Trophoblast cell (in vitro differentiated cells and primary cell): Measurements from ENCODE around the gene TLN1.

Experiments
- DNase-seq, 2 donors: peaks; one replicate each; pipeline ENCODE4 v3.0.0-alpha.2; 2016
- H2AFZ ChIP-seq: 2 replicates; pipeline ENCODE4 v1.6.1; 2013; ENCODE audit warnings: low read length, moderate library complexity, mild to moderate bottlenecking; ENCODE audit not compliant: insufficient read depth, poor library complexity
- H2AK5ac ChIP-seq: 2 replicates; pipeline ENCODE4 v1.6.1; 2013; ENCODE audit warnings: mild to moderate bottlenecking, low read length
- H2BK120ac ChIP-seq: 2 replicates; pipeline ENCODE4 v1.6.1; 2013; ENCODE audit warnings: low read length, mild to moderate bottlenecking, moderate library complexity; ENCODE audit not compliant: insufficient read depth, poor library complexity
- H2BK12ac ChIP-seq: 2 replicates; pipeline ENCODE4 v1.6.1; 2013; ENCODE audit warnings: mild to moderate bottlenecking, low read length, moderate library complexity
- H2BK5ac ChIP-seq: 2 replicates; pipeline ENCODE4 v1.6.1; 2013; ENCODE audit warnings: low read length, low read depth, moderate library complexity, mild to moderate bottlenecking; ENCODE audit not compliant: poor library complexity
- H3K14ac ChIP-seq: 2 replicates; pipeline ENCODE4 v1.6.1; 2013; ENCODE audit warnings: mild to moderate bottlenecking, low read length
- H3K18ac ChIP-seq: 2 replicates; pipeline ENCODE4 v1.6.1; 2013; ENCODE audit warnings: mild to moderate bottlenecking, low read length
- H3K23ac ChIP-seq: 2 replicates; pipeline ENCODE4 v1.6.1; 2013; ENCODE audit warnings: low read length
- H3K27ac ChIP-seq: 2 replicates; pipeline ENCODE4 v1.5.1; 2013; ENCODE audit warnings: low read depth, mild to moderate bottlenecking, inconsistent platforms, low read length, moderate library complexity
- H3K27me3 ChIP-seq: 2 replicates; pipeline ENCODE4 v1.6.1; 2013; ENCODE audit warnings: inconsistent platforms, mild to moderate bottlenecking, low read length, moderate library complexity; ENCODE audit not compliant: insufficient read depth
- H3K36me3 ChIP-seq, 2 experiments: 1 replicate in 1 of 2; 2 replicates in 1 of 2; pipeline ENCODE4 v1.6.1; 2013; ENCODE audit warnings: low read length in 2 of 2, mild to moderate bottlenecking in 2 of 2, moderate library complexity in 1 of 2; ENCODE audit not compliant: insufficient read depth in 2 of 2, control insufficient read depth in 1 of 2
- H3K4ac ChIP-seq: 2 replicates; pipeline ENCODE4 v1.6.1; 2013; ENCODE audit warnings: low read depth, mild to moderate bottlenecking, low read length, moderate library complexity
- H3K4me1 ChIP-seq, 2 experiments: 1 replicate in 1 of 2; 2 replicates in 1 of 2; pipeline ENCODE4 v1.6.1; 2013; ENCODE audit warnings: low read length in 2 of 2, mild to moderate bottlenecking in 2 of 2, moderate library complexity in 1 of 2; ENCODE audit not compliant: insufficient read depth in 2 of 2, control insufficient read depth in 1 of 2
- H3K4me2 ChIP-seq: 2 replicates; pipeline ENCODE4 v1.6.1; 2013; ENCODE audit warnings: inconsistent platforms, mild to moderate bottlenecking, low read length, moderate library complexity
- H3K4me3 ChIP-seq: 2 replicates; pipeline ENCODE4 v1.5.1; 2013; ENCODE audit warnings: mild to moderate bottlenecking, low read depth, low read length, inconsistent platforms
- H3K79me1 ChIP-seq: one replicate; pipeline ENCODE4 v1.6.1; 2013; ENCODE audit warnings: low read length
- H3K79me2 ChIP-seq: 2 replicates; pipeline ENCODE4 v1.6.1; 2013; ENCODE audit warnings: low read length, mild to moderate bottlenecking; ENCODE audit not compliant: control insufficient read depth, insufficient read depth, poor library complexity
- H3K9ac ChIP-seq: 2 replicates; pipeline ENCODE4 v1.6.1; 2013; ENCODE audit warnings: mild to moderate bottlenecking, low read length
- H3K9me3 ChIP-seq: 2 replicates; pipeline ENCODE4 v1.6.1; 2013; ENCODE audit warnings: low read depth, mild to moderate bottlenecking, control low read depth, inconsistent platforms, low read length; ENCODE audit not compliant: insufficient read depth
- H4K12ac ChIP-seq: 2 replicates; pipeline ENCODE4 v1.6.1; 2013; ENCODE audit warnings: low read depth, mild to moderate bottlenecking, low read length, moderate library complexity
- H4K8ac ChIP-seq: 2 replicates; pipeline ENCODE4 v1.6.1; 2013; ENCODE audit warnings: low read depth, mild to moderate bottlenecking, low read length, moderate library complexity
- H4K91ac ChIP-seq: one replicate; pipeline ENCODE4 v1.6.1; 2013; ENCODE audit warnings: low read depth, mild to moderate bottlenecking, low read length, moderate library complexity
- WGBS: extraction: QIAGEN DNeasy Blood & Tissue Kit; methylation state at CpG from one replicate; pipeline ENCODE4 v1.1.7; 2013; ENCODE audit warnings: missing lambda C conversion rate; ENCODE audit not compliant: insufficient read length, insufficient coverage; ENCODE audit errors: extremely low coverage; 5-methylcytosine and 5-hydroxymethylcytosine counted together

TLN1 gene

GRCh38 chr9:35653611-35654010 is 78.4 kb downstream of the TLN1 start:
- H2AFZ ChIP-seq = no peak overlapping the region
- H2BK5ac ChIP-seq = no peak overlapping the region
- H2AK5ac ChIP-seq = no peak overlapping the region
- no peak overlapping the region for H3K4me2 ChIP-seq
- H3K9ac ChIP-seq = no peak overlapping the region
- peaks cover 10% of the 10 kb centered on the region for H3K79me1 ChIP-seq
- H3K79me2 ChIP-seq = peaks cover 4% of the 10 kb centered on the region
- no peaks in the 10 kb centered on the region for H3K36me3 ChIP-seq
- no peak overlapping the region for H3K27ac ChIP-seq
- no peak overlapping the region for H3K14ac ChIP-seq
- DNase-seq = peak; percentile 74 to 88
- peaks cover 10 to 11% of the 10 kb centered on the region in 2 experiments for H3K4me1 ChIP-seq
- no peaks in the 10 kb centered on the region for H3K9me3 ChIP-seq
- no peak overlapping the region for H3K18ac ChIP-seq
- no peak overlapping the region for H3K4ac ChIP-seq
- H2BK12ac ChIP-seq = no peak overlapping the region
- no peak overlapping the region for H2BK120ac ChIP-seq
- no peak overlapping the region for H3K23ac ChIP-seq
- H4K12ac ChIP-seq = no peak overlapping the region
- H3K4me3 ChIP-seq = no peak overlapping the region
- H4K91ac ChIP-seq = no peak overlapping the region
- no peaks in the 10 kb centered on the region for H3K27me3 ChIP-seq
- no peak overlapping the region for H4K8ac ChIP-seq
- no CpG with 5 or more reads among the region's 2 CpGs for WGBS

GRCh38 chr9:35652829-35653209 is 79.2 kb downstream of the TLN1 start:
- Histone ChIP-seq H3K14ac (no peak overlapping the region), H3K79me2 (no peaks in the 10 kb centered on the region), H2AFZ (no peak overlapping the region), H3K4me3 (no peak overlapping the region), H3K9me3 (no peaks in the 10 kb centered on the region), H2BK5ac (no peak overlapping the region), H2BK120ac (no peak overlapping the region), H3K9ac (no peak overlapping the region), H3K27ac (no peak overlapping the region), H2AK5ac (no peak overlapping the region), H3K4ac (no peak overlapping the region), H3K18ac (no peak overlapping the region), H4K91ac (no peak overlapping the region), H4K12ac (no peak overlapping the region), H3K36me3 (no peaks in the 10 kb centered on the region), H3K79me1 (peaks cover 5% of the 10 kb centered on the region), H3K4me2 (no peak overlapping the region), H3K27me3 (no peaks in the 10 kb centered on the region), H3K23ac (no peak overlapping the region), H3K4me1 (peaks cover 10 to 11% of the 10 kb centered on the region in 2 experiments), H4K8ac (no peak overlapping the region), H2BK12ac (no peak overlapping the region)
- peak; percentile 51 to 75 for DNase-seq
- no CpG with 5 or more reads among the region's 8 CpGs for WGBS

- no peak overlapping the region for H3K27ac ChIP-seq
- H3K9ac ChIP-seq = no peak overlapping the region
- no peak overlapping the region for H2BK5ac ChIP-seq
- no peak overlapping the region for H2AFZ ChIP-seq
- no peak overlapping the region for H3K14ac ChIP-seq
- H3K23ac ChIP-seq = no peak overlapping the region
- H2BK12ac ChIP-seq = no peak overlapping the region
- H4K12ac ChIP-seq = no peak overlapping the region
- peaks cover 9 to 14% of the 10 kb centered on the region in 2 experiments for H3K4me1 ChIP-seq
- H4K8ac ChIP-seq = no peak overlapping the region
- no peak overlapping the region for H2BK120ac ChIP-seq
- no peaks in the 10 kb centered on the region for H3K9me3 ChIP-seq
- WGBS = no CpG with 5 or more reads among the region's 7 CpGs
- no peaks in the 10 kb centered on the region for H3K36me3 ChIP-seq
- H3K27me3 ChIP-seq = no peaks in the 10 kb centered on the region
- peak; percentile 95 to 97 for DNase-seq
- H3K79me2 ChIP-seq = no peaks in the 10 kb centered on the region
- H4K91ac ChIP-seq = no peak overlapping the region
- no peak overlapping the region for H3K4me3 ChIP-seq
- H3K18ac ChIP-seq = no peak overlapping the region
- peaks cover 2% of the 10 kb centered on the region for H3K79me1 ChIP-seq
- H3K4me2 ChIP-seq = no peak overlapping the region
- H3K4ac ChIP-seq = no peak overlapping the region
- H2AK5ac ChIP-seq = no peak overlapping the region
These were observed 79.8 kb downstream of the TLN1 start for GRCh38 chr9:35651956-35652828.

GRCh38 chr9:35650341-35651158 is 81.4 kb downstream of the TLN1 start, which contains the start of gene SIT1:
Gene SIT1, minus strand, starts transcription at chr9:35650931. Its CDS starts 78 bp downstream, at chr9:35650853.
- DNase-seq = no peak
- H2BK5ac ChIP-seq = no peak within 1 kb of the TSS
- no peak within 1 kb of the TSS for H3K23ac ChIP-seq
- H3K27ac ChIP-seq = no peak within 1 kb of the TSS
- H3K18ac ChIP-seq = no peak within 1 kb of the TSS
- H2BK12ac ChIP-seq = no peak within 1 kb of the TSS
- no peak within 1 kb of the TSS for H2AK5ac ChIP-seq
- peak within 1 kb of the TSS; percentile 34 for H3K14ac ChIP-seq
- peaks cover 8 to 21% of the 10 kb centered on the region in 2 experiments for H3K4me1 ChIP-seq
- H4K12ac ChIP-seq = no peak within 1 kb of the TSS
- no peaks in the 10 kb centered on the region for H3K36me3 ChIP-seq
- no CpG with 5 or more reads among the region's 22 CpGs for WGBS
- no peak within 1 kb of the TSS for H2AFZ ChIP-seq
- H3K27me3 ChIP-seq = no peaks in the 10 kb centered on the region
- no peak within 1 kb of the TSS for H2BK120ac ChIP-seq
- no peak within 1 kb of the TSS for H3K4ac ChIP-seq
- no peak within 1 kb of the TSS for H3K9ac ChIP-seq
- peak within 1 kb of the TSS; percentile 59 for H4K8ac ChIP-seq
- H3K4me3 ChIP-seq = no peak within 1 kb of the TSS
- H3K4me2 ChIP-seq = no peak within 1 kb of the TSS
- H3K79me1 ChIP-seq = peaks cover 9% of the 10 kb centered on the region
- peaks cover 2% of the 10 kb centered on the region for H3K79me2 ChIP-seq
- H4K91ac ChIP-seq = no peak within 1 kb of the TSS
- H3K9me3 ChIP-seq = no peaks in the 10 kb centered on the region
